Measurements from ENCODE around the gene CREBBP. TPM values are rescaled to one million over a fixed set of nuclear protein-coding genes. Genes with fewer than 3 reads are reported as not detected.

The CREBBP gene
- total RNA-seq, 4 donors from 2014 or later, result 67.1 to 106 (median 91.0) TPM

- peaks cover 0 to 47% (median 9%) of the 10 kb centered on the region in 4 donors for H3K4me1 ChIP-seq
- no peak overlapping the region for H3K27ac ChIP-seq
- no peak overlapping the region for H3K4me3 ChIP-seq
- WGBS, 2 donors, result 87 to 90% methylated on average over 13 of the region's 13 CpGs
- no peaks in the 10 kb centered on the region for H3K9me3 ChIP-seq
- no peak for TF ChIP-seq POLR2A (IDR thresholded peaks at IDR 0.05)
- no peak for TF ChIP-seq CTCF (IDR thresholded peaks at IDR 0.05)
- TF ChIP-seq EP300 (IDR thresholded peaks at IDR 0.05), result no peak
- H3K36me3 ChIP-seq, result peaks cover 2 to 79% (median 27%) of the 10 kb centered on the region in 3 donors
- DNase-seq (ENCODE audit: low spot score in 2 of 2), result no peak
- H3K27me3 ChIP-seq, result no peaks in the 10 kb centered on the region
Observed at GRCh38 chr16:3770530-3770929, 110.0 kb downstream of the CREBBP start.

GRCh38 chr16:3769942-3770341 lies 110.6 kb downstream of the CREBBP start:
- H3K27me3 ChIP-seq, result no peaks in the 10 kb centered on the region
- H3K9me3 ChIP-seq, result no peaks in the 10 kb centered on the region
- H3K36me3 ChIP-seq, result peaks cover 5 to 79% (median 27%) of the 10 kb centered on the region in 3 donors
- no peak overlapping the region for H3K27ac ChIP-seq
- DNase-seq (ENCODE audit: low spot score in 2 of 2), result no peak
- peaks cover 0 to 41% (median 9%) of the 10 kb centered on the region in 4 donors for H3K4me1 ChIP-seq
- 97 to 98% methylated on average over 13 of the region's 13 CpGs for WGBS, 2 donors
- H3K4me3 ChIP-seq, result no peak overlapping the region
- no peak for TF ChIP-seq EP300 (IDR thresholded peaks at IDR 0.05)
- no peak for TF ChIP-seq POLR2A (IDR thresholded peaks at IDR 0.05)
- no peak for TF ChIP-seq CTCF (IDR thresholded peaks at IDR 0.05)

- H3K27me3 ChIP-seq, result no peaks in the 10 kb centered on the region
- WGBS, 2 donors, result 97 to 98% methylated on average over 12 of the region's 12 CpGs
- H3K27ac ChIP-seq, result no peak overlapping the region
- peaks cover 0 to 31% (median 8%) of the 10 kb centered on the region in 4 donors for H3K4me1 ChIP-seq
- peaks cover 6 to 79% (median 27%) of the 10 kb centered on the region in 3 donors for H3K36me3 ChIP-seq
- DNase-seq (ENCODE audit: low spot score in 2 of 2), result no peak
- TF ChIP-seq CTCF (IDR thresholded peaks at IDR 0.05), result no peak
- no peak for TF ChIP-seq EP300 (IDR thresholded peaks at IDR 0.05)
- TF ChIP-seq POLR2A (IDR thresholded peaks at IDR 0.05), result no peak
- no peaks in the 10 kb centered on the region for H3K9me3 ChIP-seq
- H3K4me3 ChIP-seq, result no peak overlapping the region
Observed at GRCh38 chr16:3769013-3769412, 111.5 kb downstream of the CREBBP start.

- H3K36me3 ChIP-seq, result peaks cover 6 to 85% (median 27%) of the 10 kb centered on the region in 3 donors
- 91% methylated on average over 9 of the region's 9 CpGs for WGBS, 2 donors
Observed at GRCh38 chr16:3767333-3767986, 113.1 kb downstream of the CREBBP start.

More at GRCh38 chr16:3767333-3767986, 113.1 kb downstream of the CREBBP start:
- no peak for TF ChIP-seq EP300 (IDR thresholded peaks at IDR 0.05)
- no peak for TF ChIP-seq POLR2A (IDR thresholded peaks at IDR 0.05)
- TF ChIP-seq CTCF (IDR thresholded peaks at IDR 0.05), result no peak
- Histone ChIP-seq H3K27me3 (no peaks in the 10 kb centered on the region), H3K4me1 (peaks cover 0 to 19% (median 1%) of the 10 kb centered on the region in 4 donors), H3K9me3 (no peaks in the 10 kb centered on the region), H3K4me3 (no peak overlapping the region), H3K27ac (no peak overlapping the region)
- DNase-seq (ENCODE audit: low spot score in 2 of 2), result no peak
